Activated gamma-delta T cell treated with anti-CD3 and anti-CD28 coated beads, Interleukin-2, amount 50 U/mL, for 16 hours (primary cell): ENCODE data around the gene OPN1SW.

Source experiments
- DNase-seq: peaks from one replicate; pipeline ENCODE4 v3.0.0-alpha.2; 2020; ENCODE audit warnings: low read depth

Gene OPN1SW

DNA sequence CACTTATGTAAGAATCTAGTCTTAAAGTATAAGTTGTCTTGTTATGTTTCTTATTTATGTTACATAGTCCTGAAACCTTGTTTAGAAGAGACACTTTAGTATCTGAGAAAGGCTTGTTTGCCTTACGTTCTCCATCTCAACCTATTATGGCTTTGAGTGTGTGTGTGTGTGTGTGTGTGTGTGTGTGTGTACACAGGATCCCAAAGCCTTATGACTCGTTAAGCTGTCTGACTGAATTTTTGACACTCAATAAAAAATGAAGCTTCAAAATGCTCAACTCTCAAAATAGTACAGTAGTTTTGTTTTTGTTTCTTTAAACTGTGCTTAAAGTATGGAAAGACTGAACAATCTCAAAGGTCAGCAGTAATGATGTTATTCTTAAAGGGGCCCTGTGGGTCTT lies 18.4 kb downstream of the OPN1SW start:
- no peak for DNase-seq

DNA sequence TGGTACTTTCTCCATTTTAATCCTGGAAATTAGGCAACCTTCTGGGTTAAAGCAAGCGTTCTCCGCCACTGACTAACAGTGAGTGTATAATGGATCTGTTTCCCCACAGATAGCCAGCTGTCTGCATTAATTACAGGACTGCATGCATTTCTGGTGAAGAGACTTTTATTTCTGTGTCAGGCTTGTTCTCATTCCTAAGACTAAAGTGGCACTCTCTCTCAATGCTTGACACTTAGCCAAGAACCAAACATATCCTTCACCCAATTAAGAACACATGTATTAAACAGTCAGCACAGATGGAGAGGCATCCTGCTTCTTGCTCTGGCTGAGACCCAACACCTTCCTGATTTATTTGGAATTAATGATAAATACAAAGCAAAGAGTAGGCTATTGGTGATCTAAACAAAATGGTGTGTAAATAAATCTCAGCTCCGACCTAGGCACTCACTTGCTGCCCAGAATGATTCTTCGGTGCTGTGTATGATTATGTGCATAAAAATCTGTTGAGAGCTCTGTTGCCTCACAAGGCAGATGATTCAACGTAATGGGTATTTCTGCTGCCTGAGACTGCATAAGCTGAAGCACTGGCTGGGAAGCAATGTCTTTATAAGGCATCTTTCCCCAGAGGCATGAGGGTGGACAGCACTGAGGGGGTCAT lies 19.6 kb downstream of the OPN1SW start:
- no peak for DNase-seq

DNA sequence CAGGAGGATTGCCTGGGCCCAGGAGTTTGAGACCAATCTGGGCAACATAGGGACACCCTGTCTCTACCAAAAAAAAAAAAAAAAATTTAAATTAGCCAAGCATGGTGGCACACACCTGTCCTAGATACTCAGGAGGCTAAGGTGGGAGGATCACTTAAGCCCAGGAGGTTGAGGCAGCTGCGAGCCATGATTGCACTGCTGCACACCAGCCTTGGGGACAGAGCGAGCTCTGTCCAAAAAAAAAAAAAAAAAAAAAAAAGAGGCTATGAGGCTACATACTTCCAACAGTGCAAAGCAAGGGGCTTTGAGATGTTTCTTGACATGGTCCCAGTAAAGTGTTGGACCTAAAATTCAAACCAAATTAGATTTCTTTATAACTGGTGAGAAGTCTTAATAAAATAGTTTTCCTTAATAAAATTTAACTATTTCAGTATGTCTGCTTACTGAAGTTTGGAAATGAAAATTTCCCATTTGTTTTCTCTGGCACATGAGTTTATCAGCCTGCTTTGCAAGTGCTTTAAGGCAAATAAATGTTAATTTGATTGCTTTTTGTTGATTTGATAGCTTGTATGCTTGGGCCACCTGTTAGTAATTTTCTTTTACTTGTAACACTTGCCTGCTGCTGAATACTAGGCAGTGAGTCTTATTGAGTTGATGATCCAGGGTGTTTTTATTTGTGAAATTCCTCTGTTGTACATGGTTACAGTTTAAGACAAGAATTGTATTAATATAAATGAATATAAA lies 20.3 kb downstream of the OPN1SW start:
- no peak for DNase-seq

- DNase-seq: no peak
Observed at GRCh38 chr7:128752251-128752650, 23.3 kb downstream of the OPN1SW start.

- DNase-seq: no peak
Observed at GRCh38 chr7:128747327-128748079, 28.1 kb downstream of the OPN1SW start.

DNA sequence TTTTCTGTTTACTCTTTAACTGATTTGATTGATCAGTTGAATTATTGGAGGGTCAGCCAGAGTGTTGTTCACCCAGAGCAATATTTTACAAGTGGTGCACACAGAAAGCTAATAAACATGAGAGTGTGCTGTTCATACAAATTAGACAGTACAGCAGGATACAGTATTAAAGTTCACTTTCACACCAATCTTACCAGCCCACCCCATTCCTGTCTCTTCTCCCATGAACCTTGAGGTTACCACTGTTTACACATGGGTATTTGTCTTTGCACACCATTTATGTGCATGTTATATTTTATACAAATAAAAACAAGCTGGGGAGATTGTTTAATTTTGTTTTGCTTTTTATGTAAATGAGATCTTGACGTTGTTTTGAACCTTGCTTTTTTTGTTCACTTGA lies 29.9 kb downstream of the OPN1SW start:
- DNase-seq: no peak

GRCh38 chr7:128744366-128744905 lies 31.2 kb downstream of the OPN1SW start:
- no peak for DNase-seq

DNA sequence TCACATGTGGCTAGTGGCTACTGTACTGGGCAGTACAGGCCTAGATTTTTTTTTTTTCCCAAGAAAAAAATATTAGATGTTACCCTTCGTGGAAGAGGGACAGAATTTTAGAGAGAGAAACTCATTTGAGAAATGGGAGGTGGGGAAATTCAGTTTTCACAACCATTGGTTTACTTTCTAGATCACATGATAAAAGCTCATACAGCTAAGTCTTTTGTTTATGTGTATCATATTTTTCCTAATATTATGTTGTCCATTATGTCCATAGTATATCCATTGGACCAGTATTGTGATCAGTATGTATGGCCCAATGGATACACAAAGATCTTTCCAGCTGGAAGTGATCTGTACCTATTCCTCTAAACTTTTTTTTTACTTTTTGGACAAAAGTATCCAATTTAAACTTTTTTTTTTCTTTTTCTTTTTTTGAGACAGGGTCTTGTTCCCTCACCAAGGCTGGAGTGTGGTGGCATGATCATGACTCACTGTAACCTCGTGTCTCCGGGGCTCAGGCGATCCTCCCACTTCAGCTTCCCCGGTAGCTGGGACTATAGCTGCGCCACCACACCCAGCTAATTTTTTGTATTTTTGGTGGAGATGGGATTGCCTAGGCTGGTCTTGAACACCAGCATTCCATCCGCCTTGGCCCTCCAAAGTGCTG lies 32.4 kb downstream of the OPN1SW start:
- DNase-seq: no peak

- no peak for DNase-seq
Observed at GRCh38 chr7:128742206-128742605, 33.4 kb downstream of the OPN1SW start.

- no peak for DNase-seq
Observed at GRCh38 chr7:128741491-128741890, 34.1 kb downstream of the OPN1SW start.

DNA sequence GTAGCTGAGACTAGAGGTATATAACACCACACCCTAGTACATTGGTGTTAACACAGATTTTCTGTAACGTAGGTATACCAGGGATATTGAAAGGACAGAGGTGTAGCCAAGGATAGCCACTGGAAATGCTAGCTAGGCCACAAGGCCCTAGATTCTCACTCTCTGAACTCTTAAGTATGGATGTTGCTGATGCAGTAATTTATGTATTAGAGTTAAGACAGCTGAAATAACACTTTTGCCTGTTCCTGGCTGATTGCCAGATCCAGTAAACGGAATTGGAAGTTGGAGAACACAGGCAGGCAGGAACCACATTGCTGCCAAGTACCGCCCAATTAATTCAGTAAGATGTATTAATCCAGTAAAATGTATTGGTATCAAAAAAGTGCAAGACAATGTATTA lies 34.6 kb downstream of the OPN1SW start:
- no peak for DNase-seq

GRCh38 chr7:128739990-128740682 lies 35.5 kb downstream of the OPN1SW start:
- no peak for DNase-seq

GRCh38 chr7:128739048-128739962 lies 36.3 kb downstream of the OPN1SW start, which contains the start of gene CALU:
Gene CALU, plus strand, starts transcription at chr7:128739359. Its CDS starts 9,225 bp downstream, at chr7:128748584.
- DNase-seq: peak; percentile 90

GRCh38 chr7:128738570-128739047 lies 37.0 kb downstream of the OPN1SW start:
- peak; percentile 5 for DNase-seq

DNA sequence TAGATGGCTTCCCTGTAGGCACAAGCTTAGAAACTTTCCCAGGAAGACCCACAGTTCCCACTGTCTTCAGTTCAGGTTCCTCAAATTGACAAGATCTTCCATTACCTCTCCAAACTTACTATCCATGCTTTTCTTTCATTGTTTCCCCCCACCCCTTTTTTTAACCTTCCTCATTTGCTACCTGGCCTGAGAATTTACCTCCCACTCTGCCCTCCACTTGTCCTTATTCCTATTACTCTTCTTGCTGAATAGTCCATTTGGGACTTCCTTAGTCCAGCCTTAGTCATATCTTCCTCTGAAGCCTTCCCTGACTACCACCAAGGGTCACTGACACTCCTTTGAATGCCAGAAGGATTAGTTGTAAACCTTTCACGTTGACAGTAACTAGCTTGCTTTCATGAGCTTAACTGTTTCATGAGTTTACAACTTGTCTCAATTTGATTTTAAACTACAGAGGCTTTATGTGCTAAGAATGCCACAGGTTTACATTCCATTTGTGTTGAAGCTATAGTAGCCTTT lies 37.7 kb downstream of the OPN1SW start:
- no peak for DNase-seq

DNA sequence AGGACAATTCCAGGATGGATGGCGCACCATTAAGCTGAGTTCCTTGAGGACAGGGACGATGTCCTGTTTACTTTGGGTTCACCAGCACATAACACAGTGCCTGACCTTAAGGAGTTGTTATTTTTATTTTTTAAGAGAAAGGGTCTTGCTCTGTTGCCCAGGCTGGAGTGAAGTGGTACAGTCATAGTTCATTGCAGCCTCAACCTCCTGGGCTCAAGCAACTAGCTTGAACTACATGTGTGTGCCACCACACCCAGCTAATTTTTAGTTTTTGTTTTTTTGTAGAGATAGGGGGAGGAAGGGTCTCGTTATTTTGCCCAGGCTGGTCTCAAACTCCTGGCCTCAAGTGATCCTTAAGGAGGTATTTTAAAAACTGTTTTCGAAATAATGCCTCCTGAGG lies 38.2 kb downstream of the OPN1SW start:
- DNase-seq: no peak

- DNase-seq: no peak
Observed at GRCh38 chr7:128735436-128735835, 40.2 kb downstream of the OPN1SW start.

GRCh38 chr7:128734890-128735289 lies 40.7 kb downstream of the OPN1SW start:
- DNase-seq: no peak

DNA sequence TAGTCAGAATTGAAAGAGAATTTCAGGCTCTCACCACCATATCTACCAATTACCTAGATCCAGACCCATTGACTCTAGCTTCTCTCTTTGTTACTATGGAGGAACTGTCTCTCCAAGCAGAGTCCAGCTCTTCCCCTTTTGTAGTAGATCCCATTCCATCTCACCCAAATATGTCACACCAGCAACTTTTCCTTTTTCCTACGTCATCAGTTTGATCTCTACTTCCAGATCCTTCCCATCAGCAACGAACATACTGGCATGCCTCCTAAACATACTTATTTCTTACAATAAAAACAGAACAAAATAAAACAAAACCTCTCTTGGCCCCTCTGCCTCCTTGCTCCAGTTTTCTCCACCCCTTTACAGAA lies 42.3 kb downstream of the OPN1SW start:
- DNase-seq: no peak
